RWPE2 (cell line): ENCODE results near the gene PTGIS.

ENCODE experiments used
- ATAC-seq: fragments of 200-7000 bp; cut with Tn5 transposase; 3 replicates; pipeline ENCODE4 v1.9.1; 2021; ENCODE audit warnings: low read depth
- DNase-seq: peaks from one replicate; pipeline ENCODE4 v3.0.0-alpha.2; 2020; ENCODE audit warnings: low spot score
- H3K27ac ChIP-seq: fragments of 450-650 bp; 2 replicates; pipeline ENCODE4 v1.5.1; 2017; ENCODE audit warnings: mild to moderate bottlenecking; ENCODE audit not compliant: poor library complexity, severe bottlenecking
- H3K27me3 ChIP-seq: fragments of 250-450 bp; sonication (Bioruptor Pico); 2 replicates; pipeline ENCODE4 v1.5.1; 2021; ENCODE audit warnings: mild to moderate bottlenecking, moderate library complexity; ENCODE audit not compliant: insufficient read depth, poor library complexity, severe bottlenecking
- H3K36me3 ChIP-seq: fragments of 250-450 bp; sonication (Bioruptor Pico); 2 replicates; pipeline ENCODE4 v1.5.1; 2020; ENCODE audit warnings: low read depth, mild to moderate bottlenecking, moderate library complexity
- H3K4me1 ChIP-seq: fragments of 250-450 bp; sonication (Bioruptor Pico); 2 replicates; pipeline ENCODE4 v1.5.1; 2021; ENCODE audit warnings: mild to moderate bottlenecking, moderate library complexity; ENCODE audit not compliant: insufficient read depth, poor library complexity, severe bottlenecking
- H3K4me3 ChIP-seq: fragments of 250-450 bp; sonication (Bioruptor Pico); 2 replicates; pipeline ENCODE4 v1.5.1; 2021; ENCODE audit warnings: mild to moderate bottlenecking, moderate library complexity; ENCODE audit not compliant: severe bottlenecking
- H3K9me3 ChIP-seq: fragments of 250-450 bp; sonication (Bioruptor Pico); 2 replicates; pipeline ENCODE4 v1.5.1; 2021; ENCODE audit warnings: mild to moderate bottlenecking, moderate library complexity; ENCODE audit not compliant: severe bottlenecking
- CTCF ChIP-seq: fragments of 450-650 bp; IDR thresholded peaks from one replicate; pipeline ENCODE4 v1.5.1; 2017; ENCODE audit warnings: mild to moderate bottlenecking, moderate library complexity; ENCODE audit not compliant: poor library complexity, severe bottlenecking

The PTGIS gene

GRCh38 chr20:49582413-49583334, 14.7 kb upstream of the PTGIS start:
- no peak for ATAC-seq
- H3K27me3 ChIP-seq, result no peaks in the 10 kb centered on the region
- H3K4me1 ChIP-seq, result peaks cover 4% of the 10 kb centered on the region
- no peak overlapping the region for H3K27ac ChIP-seq
- DNase-seq, result no peak
- H3K36me3 ChIP-seq, result no peaks in the 10 kb centered on the region
- no peak overlapping the region for H3K4me3 ChIP-seq
- TF ChIP-seq CTCF, result no peak
- no peaks in the 10 kb centered on the region for H3K9me3 ChIP-seq

- ATAC-seq (no peak), DNase-seq (no peak)
- TF ChIP-seq CTCF, result no peak
- Histone ChIP-seq H3K4me1 (peaks cover 4% of the 10 kb centered on the region), H3K9me3 (no peaks in the 10 kb centered on the region), H3K27ac (no peak overlapping the region), H3K36me3 (no peaks in the 10 kb centered on the region), H3K4me3 (no peak overlapping the region), H3K27me3 (no peaks in the 10 kb centered on the region)
Measured at GRCh38 chr20:49581482-49581881, 13.5 kb upstream of the PTGIS start.

GRCh38 chr20:49580813-49581174, 12.9 kb upstream of the PTGIS start:
- H3K4me3 ChIP-seq, result no peak overlapping the region
- no peak for TF ChIP-seq CTCF
- no peaks in the 10 kb centered on the region for H3K27me3 ChIP-seq
- no peak overlapping the region for H3K27ac ChIP-seq
- no peaks in the 10 kb centered on the region for H3K9me3 ChIP-seq
- ATAC-seq, result no peak
- no peaks in the 10 kb centered on the region for H3K36me3 ChIP-seq
- peaks cover 4% of the 10 kb centered on the region for H3K4me1 ChIP-seq
- DNase-seq, result no peak

GRCh38 chr20:49579874-49580812, 12.2 kb upstream of the PTGIS start:
- DNase-seq (no peak), ATAC-seq (no peak; the same call in 2 of the 3 replicates)
- no peak overlapping the region for H3K4me3 ChIP-seq
- H3K9me3 ChIP-seq, result no peaks in the 10 kb centered on the region
- TF ChIP-seq CTCF, result no peak
- no peaks in the 10 kb centered on the region for H3K27me3 ChIP-seq
- H3K27ac ChIP-seq, result no peak overlapping the region
- H3K4me1 ChIP-seq, result peaks cover 4% of the 10 kb centered on the region
- H3K36me3 ChIP-seq, result no peaks in the 10 kb centered on the region
